NCI-H526 (cell line): ENCODE measurements around the gene PTH1R.
A peak's percentile ranks its signal among the peaks of the same experiment; 100 is the strongest.

ENCODE experiments used
- DNase-seq, 2 experiments: peaks; one replicate each; lab custom pipeline; 2025; lab: John Stamatoyannopoulos, UW

The PTH1R gene

DNA sequence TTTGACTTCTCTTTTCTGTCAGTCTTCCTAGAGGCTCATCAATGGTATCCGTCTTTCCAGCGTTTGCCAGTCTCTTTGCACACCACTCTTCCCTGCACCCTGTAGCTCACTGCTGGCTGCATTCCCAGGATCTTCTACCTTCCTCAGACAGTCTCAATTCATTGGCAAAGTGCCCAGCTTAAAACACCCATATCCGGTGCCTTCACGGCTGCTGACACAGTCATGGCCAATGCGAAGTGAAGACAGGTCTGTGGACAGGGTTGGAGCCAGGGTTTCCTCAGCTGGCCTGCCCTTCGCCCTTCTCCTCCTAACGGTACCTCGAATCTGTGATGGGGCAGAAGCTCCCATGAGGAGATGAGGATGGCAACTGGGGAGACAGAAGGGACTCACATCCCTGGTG is 36.1 kb downstream of the PTH1R start:
- no peak for DNase-seq

DNA sequence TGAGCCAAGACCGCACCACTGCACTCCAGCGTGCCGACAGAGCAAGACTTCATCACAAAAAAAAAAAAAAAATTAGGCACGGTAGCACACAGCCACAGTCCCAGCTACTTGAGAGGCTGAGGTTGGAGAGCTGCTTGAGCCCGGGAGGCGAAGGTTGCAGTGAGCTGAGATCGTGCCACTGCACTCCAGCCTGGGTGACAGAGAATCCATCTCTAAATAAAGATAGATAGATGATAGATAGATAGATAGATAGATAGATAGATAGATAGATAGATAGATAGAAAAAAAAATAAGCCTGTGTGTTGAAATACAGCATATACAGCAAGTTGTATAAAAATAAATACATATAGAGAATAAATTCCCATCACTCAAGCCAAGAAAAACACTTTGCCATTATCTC is 37.3 kb downstream of the PTH1R start:
- no peak for DNase-seq

DNA sequence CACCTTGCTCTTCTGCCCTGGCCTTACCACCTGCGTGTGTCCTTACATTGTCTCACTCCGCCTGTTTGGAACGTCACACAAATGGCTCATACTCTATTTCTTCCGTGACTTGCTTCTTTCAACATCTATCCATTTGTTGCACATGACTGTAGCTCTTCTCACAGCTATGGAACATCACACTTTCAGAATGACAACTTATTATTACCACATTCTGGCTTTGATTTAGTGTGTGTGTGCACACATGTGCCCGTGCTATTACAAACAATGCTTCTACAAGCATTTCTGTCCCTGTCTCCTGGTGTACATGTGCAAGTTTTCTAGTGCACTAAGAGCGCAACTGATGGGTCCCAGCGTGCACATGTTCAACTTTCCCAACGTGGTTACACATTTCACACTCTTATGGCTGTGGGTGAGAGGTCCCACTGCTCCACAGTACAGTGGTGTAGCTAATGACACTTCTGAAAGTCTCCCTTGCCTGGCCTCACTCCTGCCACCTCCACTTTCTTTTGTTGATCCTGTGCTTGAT is 37.8 kb downstream of the PTH1R start:
- no peak for DNase-seq

DNA sequence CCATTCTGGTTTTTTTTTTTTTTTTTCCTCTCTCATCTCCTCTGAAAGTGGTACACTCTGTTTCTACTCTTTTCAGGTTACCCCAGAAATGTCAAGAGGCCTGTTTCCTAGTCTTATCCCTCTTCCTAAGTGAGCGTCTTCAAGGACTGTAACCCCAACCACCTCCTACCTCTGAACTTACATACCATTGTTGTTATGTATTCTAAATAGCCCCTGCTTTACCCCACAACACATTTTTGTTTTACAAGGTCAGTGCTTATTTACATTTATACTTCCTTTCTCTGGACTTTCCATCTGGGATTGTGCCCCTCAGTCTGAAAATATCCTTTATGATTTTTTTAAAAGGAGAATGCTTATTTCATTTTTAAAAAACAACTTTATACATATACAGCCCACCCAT is 38.8 kb downstream of the PTH1R start:
- DNase-seq: no peak

DNA sequence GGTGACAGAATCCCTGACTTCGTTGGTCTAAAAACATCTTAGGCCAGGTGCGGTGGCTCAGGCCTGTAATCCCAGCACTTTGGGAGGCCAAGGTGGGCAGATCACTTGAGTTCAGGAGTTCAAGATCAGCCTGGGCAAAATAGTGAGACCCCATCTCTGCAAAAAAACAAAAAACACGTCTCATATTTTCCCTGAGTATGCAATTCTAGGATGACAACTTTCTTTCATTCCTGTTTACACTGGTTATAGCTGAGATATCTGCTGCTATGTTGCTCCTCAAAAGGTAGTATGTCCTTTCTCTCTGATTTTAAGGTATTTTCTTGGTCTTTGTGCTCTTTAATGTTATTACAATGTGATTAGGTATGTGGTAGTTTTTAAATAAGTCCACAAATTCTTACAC is 39.3 kb downstream of the PTH1R start:
- DNase-seq: no peak

DNA sequence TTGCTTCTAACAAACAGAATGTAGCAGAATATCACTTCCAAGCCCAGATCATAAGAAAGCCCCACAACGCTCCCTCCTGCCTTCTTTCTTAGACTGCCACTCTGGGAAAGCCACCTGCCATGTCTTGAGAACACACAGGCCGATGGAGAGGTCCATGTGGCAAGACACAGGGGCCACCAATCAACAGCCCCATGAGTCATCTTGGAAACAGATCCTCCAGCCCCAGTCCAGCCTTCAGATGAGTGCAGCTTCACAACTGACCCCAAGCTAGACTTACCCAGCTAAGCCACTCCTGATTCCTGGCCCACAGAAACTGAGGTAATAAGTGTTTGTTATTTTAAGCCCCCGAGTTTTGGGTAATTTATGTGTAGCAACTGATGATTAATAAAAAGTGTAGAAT is 39.7 kb downstream of the PTH1R start:
- no peak for DNase-seq

DNA sequence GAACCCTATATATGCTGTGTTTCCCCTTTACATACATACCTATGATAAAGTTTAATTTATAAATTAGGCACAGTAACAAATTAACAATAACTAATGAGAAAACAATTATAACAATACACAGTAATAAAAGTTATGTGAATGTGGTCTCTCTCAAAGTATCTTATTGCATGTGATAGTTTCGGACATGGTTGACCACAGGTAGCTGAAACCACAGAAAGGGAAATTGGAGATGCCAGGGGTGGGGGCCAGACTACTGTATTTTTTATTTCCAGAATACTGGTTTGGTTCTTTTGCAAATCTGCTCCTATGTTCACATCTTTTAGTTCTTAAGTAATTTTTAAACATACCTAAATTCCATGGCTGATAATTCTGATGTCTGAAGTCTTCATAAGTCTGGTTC is 40.7 kb downstream of the PTH1R start:
- no peak for DNase-seq

DNA sequence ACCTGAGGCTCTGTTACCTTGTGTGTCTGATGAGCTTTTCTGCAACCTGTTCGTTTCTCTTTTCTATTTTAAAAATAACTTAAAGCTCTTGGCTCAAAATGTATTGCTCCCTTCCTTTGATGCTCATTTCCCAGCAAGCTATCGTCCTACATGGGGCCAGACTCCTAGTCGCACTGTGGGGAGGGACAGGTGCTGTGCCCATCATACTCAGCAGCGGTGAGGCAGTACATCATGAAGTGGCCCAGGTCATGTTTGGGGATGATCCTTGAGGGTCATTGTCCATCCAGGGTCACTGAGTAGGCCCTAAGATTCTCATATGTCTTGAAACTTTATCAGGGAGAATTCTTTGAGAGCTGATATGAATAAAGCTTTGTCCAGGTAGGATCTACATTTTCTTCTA is 41.1 kb downstream of the PTH1R start:
- DNase-seq: no peak

DNA sequence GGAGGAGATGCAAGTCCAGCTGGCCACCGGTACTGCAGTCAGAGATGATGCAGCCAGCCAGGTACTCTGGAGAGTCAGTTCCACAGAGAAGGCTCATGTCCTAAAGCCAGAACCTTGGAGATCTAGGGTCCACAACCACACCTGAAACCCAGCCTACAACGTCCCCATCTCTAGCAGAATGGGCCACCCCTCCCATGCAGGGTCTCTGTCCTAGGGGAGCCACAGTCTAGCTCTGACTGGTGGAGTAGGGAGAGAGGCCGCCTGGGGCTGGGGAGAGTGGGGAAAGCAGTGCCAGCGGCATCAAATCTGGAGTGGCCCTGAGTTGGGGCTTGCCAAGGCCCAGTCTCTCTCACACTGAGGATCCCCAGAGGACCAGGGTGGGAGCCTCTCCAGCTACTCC is 43.5 kb downstream of the PTH1R start:
- DNase-seq: no peak

DNA sequence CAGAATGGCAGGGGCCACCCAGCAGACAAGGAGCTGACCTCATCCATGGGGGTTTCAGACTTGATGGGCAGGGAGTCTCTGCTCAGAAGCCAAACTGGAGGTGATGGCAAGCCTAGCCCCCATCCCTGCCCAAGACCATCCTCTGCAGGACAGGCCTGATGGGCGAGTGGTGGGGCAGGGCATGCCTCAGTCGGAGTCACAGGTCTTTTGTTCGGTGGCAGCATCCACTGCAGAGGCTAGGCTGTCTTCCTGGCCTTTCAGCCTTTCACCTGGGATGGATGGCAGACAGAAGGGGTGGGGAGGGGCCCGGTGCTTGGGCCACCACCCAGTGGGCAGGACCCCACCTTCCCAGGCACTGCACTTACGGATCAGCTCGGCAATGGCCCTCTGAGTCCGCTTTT is 44.4 kb downstream of the PTH1R start:
- no peak for DNase-seq

DNA sequence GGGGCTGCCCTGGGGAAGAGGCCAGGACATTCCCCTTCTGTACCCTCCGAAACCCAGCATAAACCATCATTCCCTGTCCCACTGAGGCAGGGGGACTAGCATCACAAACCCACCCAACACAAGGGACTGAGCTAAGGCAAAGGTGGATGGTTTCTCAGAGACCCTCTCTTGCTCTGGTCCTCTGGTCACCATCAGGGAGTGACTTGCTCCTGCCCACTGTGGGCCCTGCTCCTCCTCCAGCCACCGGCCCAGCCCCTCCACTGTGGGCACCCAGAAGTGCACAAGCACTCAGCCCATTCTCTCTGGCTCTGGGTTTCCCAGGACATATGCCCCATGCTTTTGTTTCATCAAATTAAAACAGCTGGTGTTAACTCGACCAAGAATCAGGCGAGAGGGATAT is 44.9 kb downstream of the PTH1R start:
- DNase-seq: no peak

DNA sequence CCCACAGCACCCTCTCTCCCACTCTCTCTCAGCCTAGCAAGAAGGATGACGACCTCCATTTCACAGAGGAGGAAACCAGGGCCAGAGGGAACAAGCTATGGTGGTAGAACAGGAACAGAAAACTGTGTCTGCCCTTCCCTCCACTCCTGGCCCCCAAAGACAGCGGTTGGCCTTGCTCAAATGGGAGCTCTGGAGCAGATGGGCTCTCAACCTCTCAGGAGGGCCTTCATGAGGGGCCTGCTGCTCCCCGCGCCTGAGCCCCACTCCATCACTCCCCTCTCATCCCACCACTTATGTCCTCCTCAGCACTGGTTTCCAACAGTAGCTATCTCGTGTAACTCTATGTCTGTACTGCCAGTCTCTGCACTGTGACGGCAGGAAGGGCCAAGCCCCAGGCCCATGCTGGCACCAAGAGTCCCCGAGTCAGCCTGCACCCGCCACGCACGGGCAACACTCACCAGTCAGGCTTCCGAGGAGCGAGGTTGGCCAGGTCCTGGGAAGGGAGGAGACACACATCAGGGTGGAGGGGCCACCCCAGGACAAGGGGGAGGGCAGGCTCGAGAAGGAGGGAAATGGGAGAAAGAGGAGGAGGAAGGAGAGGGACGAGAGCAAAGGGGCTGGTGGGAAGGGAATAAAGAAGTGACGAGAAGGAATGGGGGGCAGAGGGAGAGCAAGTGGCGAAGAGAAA is 45.5 kb downstream of the PTH1R start:
- DNase-seq: no peak

DNA sequence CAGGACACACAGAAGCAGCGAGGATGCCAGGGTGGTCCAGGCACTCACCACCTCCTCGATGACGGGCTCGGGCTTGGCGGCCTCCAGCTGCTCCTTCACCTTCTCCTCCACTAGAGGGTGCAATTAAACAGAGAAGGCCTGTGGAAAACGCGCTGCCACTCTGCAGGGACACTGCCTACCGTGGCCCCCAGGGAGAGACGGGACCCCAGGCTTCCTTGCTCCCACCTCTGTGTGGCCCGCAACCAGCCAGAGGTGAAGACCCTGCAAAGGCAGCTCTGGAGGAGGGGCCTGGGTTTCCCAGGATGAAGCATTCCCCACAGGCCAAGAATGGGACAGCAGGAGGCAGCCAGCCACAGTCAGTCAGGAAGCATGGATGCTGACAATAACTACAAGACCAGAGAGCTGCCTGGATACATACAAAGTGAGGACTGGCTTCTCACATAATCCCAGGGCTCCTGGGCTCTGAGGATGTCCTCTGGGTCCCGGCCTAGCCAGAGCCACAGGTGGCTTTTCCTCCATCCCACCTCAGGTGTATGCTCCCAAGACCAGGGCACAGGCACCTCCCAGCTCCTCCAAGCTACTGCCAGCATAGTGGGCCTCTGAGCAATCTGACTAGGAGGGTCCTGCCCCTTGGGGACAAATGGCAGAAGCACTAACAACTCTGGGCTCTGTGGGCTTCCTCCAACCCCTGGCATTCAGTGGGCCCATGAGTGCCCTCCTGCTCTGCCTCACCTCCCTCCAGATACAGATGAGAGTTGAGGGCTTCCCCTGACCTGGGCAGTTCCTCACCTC is 46.2 kb downstream of the PTH1R start:
- peak; percentile 14 to 49 for DNase-seq

DNA sequence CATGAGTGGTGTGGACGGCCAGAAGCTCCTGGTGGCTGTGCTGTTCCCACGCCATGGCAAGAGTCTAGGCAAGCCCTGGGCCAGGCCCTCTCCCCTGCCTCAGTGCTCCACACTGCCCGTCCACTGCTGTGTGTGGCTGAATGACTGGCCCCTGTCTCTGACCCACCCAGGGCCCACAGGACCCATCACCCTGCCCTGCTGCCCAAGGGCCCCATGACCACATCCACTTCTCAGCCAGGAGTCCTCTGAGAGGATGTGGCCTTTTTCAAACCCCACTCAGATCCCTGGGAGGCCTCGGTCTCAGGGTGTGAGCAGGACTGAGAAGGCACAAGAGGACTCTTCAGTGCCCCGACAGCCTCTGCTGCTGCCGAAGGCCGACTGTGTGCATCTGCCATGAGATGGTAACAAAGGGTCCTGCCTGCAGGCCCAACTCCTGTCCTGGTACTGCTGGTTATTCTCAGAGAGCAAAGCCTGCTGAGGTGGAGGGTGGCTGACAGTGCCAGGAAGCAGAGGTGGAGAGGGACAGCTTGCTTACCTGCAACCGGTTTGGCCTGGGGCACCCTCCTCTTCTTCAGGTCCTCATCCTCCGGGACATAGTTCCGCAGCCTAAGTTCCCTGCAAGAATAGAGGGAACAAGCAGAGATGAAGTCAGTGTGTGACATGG is 47.5 kb downstream of the PTH1R start:
- no peak for DNase-seq

DNA sequence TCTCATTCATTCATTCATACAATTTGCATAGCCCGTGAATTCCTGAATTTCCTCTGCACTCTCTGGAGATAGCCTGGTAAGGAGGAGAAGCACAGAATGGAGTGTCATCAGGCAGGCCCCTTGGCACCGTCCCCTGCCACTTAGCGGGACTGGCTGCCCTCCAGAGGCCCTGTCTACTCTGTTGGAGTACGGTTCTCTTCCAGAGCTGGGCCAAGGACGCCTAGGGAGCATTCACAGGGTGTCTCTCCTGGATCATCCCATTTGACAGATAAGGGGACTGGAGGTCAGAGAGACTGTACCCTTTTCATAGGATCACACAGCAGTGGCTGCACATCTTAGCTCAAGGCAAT is 48.0 kb downstream of the PTH1R start:
- DNase-seq: no peak

DNA sequence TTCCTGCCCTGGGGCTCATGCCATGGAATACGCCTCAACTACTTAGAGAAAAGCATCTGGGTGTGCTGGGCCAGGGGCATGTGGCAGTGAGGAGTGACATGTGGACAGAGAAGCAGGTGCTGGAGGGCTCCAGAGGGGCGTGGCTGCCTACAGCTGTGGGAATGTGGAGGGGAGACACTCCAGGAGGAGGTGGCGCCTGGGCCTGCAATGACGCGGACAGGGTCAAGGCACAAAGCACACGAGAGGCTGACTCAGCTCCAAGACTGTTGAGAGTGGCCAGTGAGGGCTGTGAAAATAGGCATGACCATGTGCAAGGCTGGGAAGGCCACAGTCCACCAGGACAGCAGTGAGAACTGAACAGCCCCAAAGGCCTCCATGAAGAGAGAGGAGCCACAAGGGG is 48.5 kb downstream of the PTH1R start:
- DNase-seq: no peak

DNA sequence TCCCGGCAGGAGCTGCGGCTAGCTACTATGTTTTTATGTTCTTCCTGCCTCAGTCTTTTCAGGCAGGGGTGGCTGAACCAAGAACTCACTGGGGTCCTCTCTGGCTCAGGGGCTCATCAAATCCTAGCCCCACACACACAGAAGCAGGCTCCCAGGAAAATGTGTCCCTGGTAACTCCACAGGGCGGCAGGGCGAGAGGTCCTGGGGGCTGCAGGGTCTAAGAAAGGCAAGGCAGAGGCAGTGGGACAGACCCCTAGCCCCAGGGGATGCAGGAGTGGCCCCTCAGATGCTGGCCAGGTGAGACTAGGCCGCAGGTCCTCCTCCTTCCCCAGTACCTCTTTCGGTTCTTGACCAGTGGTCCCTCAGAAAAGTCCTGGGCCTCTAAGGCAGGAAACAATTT is 48.9 kb downstream of the PTH1R start:
- DNase-seq: no peak

DNA sequence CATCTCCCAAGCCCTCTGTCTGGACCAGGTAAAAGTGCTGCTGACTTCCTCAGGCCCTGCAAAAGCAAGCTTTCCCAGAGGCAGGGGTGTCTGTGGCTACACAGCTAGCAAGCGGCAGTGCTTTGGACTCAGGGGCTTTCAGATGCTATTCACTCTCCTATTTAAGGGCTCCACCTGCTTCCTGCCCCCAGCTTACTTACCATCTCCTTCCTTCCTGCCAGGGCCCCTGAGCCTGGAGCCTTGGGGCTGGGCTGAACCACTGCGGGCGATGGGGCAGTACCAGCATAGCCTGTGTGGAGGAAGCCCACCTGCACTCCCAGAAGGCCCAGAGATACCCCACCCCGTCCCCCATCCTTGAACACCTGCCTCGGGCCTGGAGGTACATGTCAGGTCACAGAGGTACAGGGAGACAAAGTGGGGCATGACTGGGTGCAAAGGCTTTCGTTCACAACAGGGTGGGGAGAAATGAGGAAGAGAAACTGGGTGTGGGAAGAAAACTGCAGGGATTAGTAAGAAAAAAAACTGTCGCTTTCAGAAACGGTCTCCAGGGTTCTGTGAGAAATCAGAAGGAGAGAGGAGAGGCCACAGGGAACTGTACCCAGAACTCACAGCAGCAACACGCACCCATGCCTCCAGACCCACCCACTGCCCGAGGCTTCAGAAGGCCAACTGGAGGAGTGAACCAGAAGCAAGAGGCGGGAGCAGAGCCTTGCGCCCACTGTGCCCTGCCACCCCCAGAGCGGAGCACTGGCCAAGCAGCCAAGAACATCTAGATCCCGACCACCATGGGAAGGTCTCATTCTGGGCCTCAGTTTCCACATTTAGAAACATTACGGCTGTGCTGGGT is 49.6 kb downstream of the PTH1R start:
- no peak for DNase-seq

DNA sequence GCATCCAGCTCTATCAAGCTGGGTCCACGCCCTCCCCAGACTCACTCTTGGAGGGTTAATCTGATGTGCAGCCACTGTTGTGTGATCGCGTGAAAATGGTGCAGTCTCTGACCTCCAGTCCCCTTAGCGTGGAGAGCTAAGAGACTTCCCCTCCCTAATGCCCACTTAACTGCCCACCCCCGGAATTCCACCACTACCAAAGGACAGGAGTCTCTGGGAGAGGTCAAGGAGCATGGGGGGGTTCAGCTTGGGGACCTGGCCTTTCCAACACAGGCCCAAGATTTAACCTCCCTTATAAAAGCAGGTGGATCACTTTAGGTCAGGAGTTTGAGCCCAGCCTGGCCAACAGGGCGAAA is 50.2 kb downstream of the PTH1R start:
- DNase-seq: no peak

DNA sequence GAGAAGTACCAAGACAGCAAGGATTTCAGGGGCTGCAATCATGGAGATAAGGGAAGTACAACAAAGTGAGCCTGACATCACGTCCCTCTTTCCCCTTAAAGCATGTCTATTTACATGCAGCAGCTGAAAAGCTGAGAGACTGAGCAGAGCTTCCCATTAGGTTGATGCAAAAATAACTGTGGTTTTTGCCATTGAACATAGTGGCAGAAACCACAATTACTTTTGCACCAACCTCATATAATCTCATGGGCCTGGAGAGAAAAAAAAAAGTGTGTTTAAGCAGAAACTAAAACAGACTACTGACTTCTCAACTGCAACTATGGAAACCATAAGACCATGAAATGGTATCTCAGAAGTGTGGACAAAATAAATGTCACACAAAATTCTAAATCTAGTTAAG is 50.8 kb downstream of the PTH1R start:
- DNase-seq: no peak

DNA sequence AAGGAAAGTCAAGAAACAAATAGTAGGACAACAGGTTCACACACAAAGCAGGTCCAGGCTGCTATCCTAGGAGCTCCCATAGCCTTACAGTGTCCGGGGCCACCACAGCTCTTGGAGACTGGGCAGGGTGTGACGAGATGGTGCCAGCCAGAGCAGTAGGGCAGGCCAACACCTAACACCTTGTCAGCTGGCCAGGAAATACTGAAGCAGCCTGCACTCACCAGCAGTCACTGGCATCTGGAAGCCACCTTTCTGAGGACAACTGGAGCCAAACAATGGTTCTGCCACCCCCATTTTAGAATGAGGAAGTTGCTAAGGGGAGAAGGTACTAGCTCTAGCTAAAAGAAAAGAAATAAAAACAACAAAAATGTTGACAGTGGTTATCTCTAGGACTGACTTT is 51.8 kb downstream of the PTH1R start:
- no peak for DNase-seq

DNA sequence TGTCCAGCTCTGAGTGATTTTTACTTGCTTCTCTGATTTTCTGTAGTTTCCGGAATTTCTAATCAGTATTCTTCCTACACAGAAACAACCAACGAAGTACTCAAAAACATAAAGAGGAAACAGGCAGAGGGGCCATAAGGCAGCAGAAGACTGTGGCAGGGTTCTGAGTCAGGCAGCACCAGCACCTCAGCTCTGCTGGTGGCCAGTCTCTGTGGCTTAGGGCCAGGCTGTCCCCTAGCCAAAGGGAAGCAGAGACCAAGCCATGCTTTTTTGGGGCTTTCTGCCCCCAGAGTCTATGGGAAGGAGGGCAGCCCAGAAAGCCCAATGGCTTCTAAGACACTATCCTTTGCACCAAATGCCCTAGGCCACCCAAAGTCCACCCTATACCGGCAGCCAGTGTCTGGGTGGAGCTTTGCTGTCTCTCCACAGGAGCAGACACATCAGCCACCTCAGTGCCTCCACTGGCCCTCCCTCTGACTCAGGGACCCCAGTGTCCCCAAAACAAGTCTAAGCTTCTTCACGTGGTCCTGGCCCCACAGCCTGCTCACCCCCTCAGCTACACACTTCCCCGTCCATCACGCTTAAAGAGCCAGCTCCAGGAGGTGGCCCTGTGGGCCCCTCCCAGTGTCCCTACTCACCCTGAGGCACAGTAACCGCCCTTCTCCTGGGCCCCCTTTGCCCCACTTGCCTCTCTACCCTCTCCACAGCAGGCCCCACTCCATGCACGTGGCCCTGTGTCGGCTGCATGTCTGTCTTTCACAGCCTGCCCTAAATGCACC is 52.8 kb downstream of the PTH1R start:
- DNase-seq: no peak
